ENCODE data around the gene DYSF.

DYSF gene

DNA sequence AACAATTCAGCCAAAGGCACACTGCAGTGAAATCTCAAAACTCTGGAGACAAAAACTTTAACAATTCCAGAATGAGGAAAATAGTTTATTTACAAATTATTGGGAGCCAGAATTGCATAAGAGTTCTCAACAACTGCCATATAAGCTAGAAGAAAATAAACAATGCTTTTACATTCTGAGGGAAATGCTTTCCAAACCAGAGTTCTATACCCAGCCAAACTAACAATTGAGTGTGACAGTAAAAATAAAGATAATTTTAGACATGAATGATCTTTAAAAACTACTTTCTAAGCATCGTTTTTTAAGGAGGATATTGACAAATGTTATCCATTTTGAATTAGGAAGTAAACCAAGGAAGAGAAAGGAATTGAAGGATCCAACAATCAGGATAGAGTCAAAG, 271.4 kb downstream of the DYSF start:
- no peak overlapping the region for H3K27ac ChIP-seq (ENCODE audit: low read length)
- peaks cover 9% of the 10 kb centered on the region; the same call in 1 of the 2 replicates for H3K9me3 ChIP-seq (ENCODE audit: insufficient read depth, low read length)
- H3K36me3 ChIP-seq (replicated peaks; ENCODE audit: low read depth, low read length): no peaks in the 10 kb centered on the region
- no peaks in the 10 kb centered on the region; the same call in 1 of the 2 replicates for H3K27me3 ChIP-seq (ENCODE audit: low read depth, low read length)
- H3K79me2 ChIP-seq (ENCODE audit: low read length): no peaks in the 10 kb centered on the region
- TF ChIP-seq, protein P1, sequence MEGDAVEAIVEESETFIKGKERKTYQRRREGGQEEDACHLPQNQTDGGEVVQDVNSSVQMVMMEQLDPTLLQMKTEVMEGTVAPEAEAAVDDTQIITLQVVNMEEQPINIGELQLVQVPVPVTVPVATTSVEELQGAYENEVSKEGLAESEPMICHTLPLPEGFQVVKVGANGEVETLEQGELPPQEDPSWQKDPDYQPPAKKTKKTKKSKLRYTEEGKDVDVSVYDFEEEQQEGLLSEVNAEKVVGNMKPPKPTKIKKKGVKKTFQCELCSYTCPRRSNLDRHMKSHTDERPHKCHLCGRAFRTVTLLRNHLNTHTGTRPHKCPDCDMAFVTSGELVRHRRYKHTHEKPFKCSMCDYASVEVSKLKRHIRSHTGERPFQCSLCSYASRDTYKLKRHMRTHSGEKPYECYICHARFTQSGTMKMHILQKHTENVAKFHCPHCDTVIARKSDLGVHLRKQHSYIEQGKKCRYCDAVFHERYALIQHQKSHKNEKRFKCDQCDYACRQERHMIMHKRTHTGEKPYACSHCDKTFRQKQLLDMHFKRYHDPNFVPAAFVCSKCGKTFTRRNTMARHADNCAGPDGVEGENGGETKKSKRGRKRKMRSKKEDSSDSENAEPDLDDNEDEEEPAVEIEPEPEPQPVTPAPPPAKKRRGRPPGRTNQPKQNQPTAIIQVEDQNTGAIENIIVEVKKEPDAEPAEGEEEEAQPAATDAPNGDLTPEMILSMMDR (IDR thresholded peaks at IDR 0.05; ENCODE audit: low read depth, low read length): no peak
- TF ChIP-seq EZH2phosphoT487 (IDR thresholded peaks at IDR 0.05; ENCODE audit: low read depth): no peak
- no peaks in the 10 kb centered on the region for H4K20me1 ChIP-seq (ENCODE audit: insufficient read depth, low read length)
- H2AFZ ChIP-seq (ENCODE audit: low read depth, low read length): no peak overlapping the region
- no peaks in the 10 kb centered on the region for H3K4me1 ChIP-seq (ENCODE audit: low read length)
- H3K9ac ChIP-seq (ENCODE audit: low read length): no peak overlapping the region
- no peak overlapping the region for H3K4me2 ChIP-seq (ENCODE audit: low read length)
- no peak overlapping the region for H3K4me3 ChIP-seq (ENCODE audit: low read length)

DNA sequence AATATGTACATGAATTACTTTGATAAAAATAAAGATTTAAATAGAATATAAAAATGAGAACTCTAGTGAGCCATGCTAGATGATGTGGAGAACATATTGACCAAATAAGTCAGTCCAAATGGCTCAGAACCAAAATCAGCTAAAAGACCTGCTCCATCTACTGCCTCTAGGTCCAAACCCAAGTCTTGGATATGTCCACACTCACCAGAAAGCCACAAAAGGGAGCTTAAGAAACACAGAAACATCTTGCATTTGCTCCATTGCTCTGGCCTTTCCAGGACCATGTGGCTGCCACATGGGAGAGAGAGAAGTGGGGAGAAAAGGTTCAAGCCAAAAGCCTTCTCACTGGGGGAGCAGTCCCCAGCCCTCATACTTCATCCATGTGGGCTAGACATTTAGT, 272.5 kb downstream of the DYSF start:
- no peak overlapping the region for H3K27ac ChIP-seq (ENCODE audit: low read length)
- no peak overlapping the region for H3K4me3 ChIP-seq (ENCODE audit: low read length)
- no peaks in the 10 kb centered on the region for H3K79me2 ChIP-seq (ENCODE audit: low read length)
- no peak overlapping the region for H2AFZ ChIP-seq (ENCODE audit: low read depth, low read length)
- no peak overlapping the region for H3K4me2 ChIP-seq (ENCODE audit: low read length)
- no peaks in the 10 kb centered on the region for H4K20me1 ChIP-seq (ENCODE audit: insufficient read depth, low read length)
- TF ChIP-seq, protein P1 (IDR thresholded peaks at IDR 0.05; ENCODE audit: low read depth, low read length): no peak
- TF ChIP-seq EZH2phosphoT487 (IDR thresholded peaks at IDR 0.05; ENCODE audit: low read depth): no peak
- no peaks in the 10 kb centered on the region; the same call in 1 of the 2 replicates for H3K27me3 ChIP-seq (ENCODE audit: low read depth, low read length)
- H3K4me1 ChIP-seq (ENCODE audit: low read length): no peaks in the 10 kb centered on the region
- H3K36me3 ChIP-seq (replicated peaks; ENCODE audit: low read depth, low read length): no peaks in the 10 kb centered on the region
- no peak overlapping the region for H3K9ac ChIP-seq (ENCODE audit: low read length)
- peaks cover 9% of the 10 kb centered on the region; the same call in 1 of the 2 replicates for H3K9me3 ChIP-seq (ENCODE audit: insufficient read depth, low read length)

DNA sequence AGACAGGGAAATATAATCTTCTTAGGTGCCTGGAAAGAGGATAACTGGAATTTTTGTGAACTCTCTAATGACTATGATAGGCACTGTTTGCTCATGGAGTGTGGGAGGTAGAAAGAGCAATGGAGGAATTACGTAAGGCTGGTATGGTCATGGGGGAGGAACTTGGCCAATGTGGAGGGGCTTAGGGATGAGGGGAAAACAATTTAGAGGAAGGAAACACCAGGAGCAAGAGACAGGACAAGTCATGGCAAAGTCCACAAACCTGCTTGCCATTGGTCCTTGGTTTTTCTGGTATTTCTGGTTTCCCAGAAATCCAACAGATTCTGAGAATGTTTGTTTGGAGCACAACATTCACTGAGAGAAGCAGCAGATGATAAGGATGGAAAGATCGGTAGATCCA, 274.2 kb downstream of the DYSF start:
- TF ChIP-seq, protein P1 (IDR thresholded peaks at IDR 0.05; ENCODE audit: low read depth, low read length): no peak
- TF ChIP-seq EZH2phosphoT487 (IDR thresholded peaks at IDR 0.05; ENCODE audit: low read depth): no peak
- H3K9ac ChIP-seq (ENCODE audit: low read length): no peak overlapping the region
- no peak overlapping the region for H3K4me3 ChIP-seq (ENCODE audit: low read length)
- H3K36me3 ChIP-seq (replicated peaks; ENCODE audit: low read depth, low read length): no peaks in the 10 kb centered on the region
- no peak overlapping the region for H3K4me2 ChIP-seq (ENCODE audit: low read length)
- no peaks in the 10 kb centered on the region for H4K20me1 ChIP-seq (ENCODE audit: insufficient read depth, low read length)
- H2AFZ ChIP-seq (ENCODE audit: low read depth, low read length): no peak overlapping the region
- no peaks in the 10 kb centered on the region for H3K79me2 ChIP-seq (ENCODE audit: low read length)
- no peaks in the 10 kb centered on the region; the same call in 1 of the 2 replicates for H3K27me3 ChIP-seq (ENCODE audit: low read depth, low read length)
- no peak overlapping the region for H3K27ac ChIP-seq (ENCODE audit: low read length)
- H3K9me3 ChIP-seq (ENCODE audit: insufficient read depth, low read length): peaks cover 9% of the 10 kb centered on the region; the same call in 1 of the 2 replicates
- H3K4me1 ChIP-seq (ENCODE audit: low read length): no peaks in the 10 kb centered on the region

DNA sequence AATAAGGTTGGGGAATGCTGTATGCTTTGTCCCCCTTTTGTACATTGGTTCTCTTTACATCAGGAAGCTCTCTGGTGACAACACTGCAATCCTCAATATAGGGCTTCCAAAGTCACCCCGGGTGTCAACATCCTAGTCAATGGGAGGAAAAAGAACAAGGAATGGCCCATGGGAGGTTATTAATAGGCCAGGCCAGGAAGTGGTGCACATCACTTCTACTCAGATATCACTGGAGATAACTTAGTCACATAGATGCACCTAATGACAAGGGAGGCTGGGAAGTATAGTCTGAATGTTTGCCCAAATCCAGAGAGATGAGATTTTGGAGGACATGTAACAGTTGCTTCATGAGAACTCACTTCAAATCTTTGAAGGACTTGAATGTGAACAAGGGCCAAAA, 274.7 kb downstream of the DYSF start:
- Histone ChIP-seq H3K4me3 (ENCODE audit: low read length) (no peak overlapping the region), H2AFZ (ENCODE audit: low read depth, low read length) (no peak overlapping the region), H3K4me1 (ENCODE audit: low read length) (no peaks in the 10 kb centered on the region), H3K9me3 (ENCODE audit: insufficient read depth, low read length) (peaks cover 9% of the 10 kb centered on the region; the same call in 1 of the 2 replicates), H3K4me2 (ENCODE audit: low read length) (no peak overlapping the region), H3K79me2 (ENCODE audit: low read length) (no peaks in the 10 kb centered on the region), H4K20me1 (ENCODE audit: insufficient read depth, low read length) (no peaks in the 10 kb centered on the region), H3K36me3 (replicated peaks; ENCODE audit: low read depth, low read length) (no peaks in the 10 kb centered on the region), H3K27me3 (ENCODE audit: low read depth, low read length) (no peaks in the 10 kb centered on the region; the same call in 1 of the 2 replicates), H3K9ac (ENCODE audit: low read length) (no peak overlapping the region), H3K27ac (ENCODE audit: low read length) (no peak overlapping the region)
- TF ChIP-seq EZH2phosphoT487 (IDR thresholded peaks at IDR 0.05; ENCODE audit: low read depth): no peak
- TF ChIP-seq, protein P1 (IDR thresholded peaks at IDR 0.05; ENCODE audit: low read depth, low read length): no peak
